Measurements from ENCODE around the gene DPF3.

DNA sequence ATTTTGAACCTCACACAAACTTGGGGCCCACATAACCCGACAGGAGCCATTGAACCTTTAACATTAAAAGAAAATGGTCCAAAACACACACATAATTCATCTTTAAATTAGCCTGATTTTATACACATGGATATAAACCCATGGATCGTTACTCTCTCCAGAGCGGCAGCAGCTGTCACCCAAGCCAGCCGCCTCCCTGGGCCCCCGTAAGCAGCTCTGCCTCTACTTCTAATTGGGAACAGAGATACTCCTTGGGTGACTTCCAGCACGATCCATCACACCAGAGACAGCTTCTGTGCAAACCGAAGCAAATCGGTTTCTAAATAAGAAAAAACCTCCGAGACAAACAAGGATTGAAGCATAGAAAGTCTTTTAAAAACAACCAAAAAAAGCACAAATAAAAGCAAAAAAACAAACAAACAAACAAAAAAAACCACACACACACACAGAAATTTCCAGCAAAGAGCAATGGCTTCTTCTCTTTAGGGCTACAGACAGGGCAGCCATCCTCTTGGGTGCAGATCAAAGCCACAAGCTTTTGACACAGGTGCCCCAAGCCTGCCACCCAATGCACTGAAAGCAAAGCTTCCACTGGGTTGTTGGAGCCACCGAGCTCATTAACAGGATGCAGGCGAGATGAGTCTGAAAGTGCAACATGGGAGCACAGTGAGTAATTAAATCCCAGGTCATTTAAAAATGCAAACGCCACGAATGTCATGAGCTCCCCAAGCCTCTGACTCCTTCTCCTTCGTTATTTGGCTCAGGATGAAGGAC is 156.9 kb downstream of the DPF3 start:
- no peak for TF ChIP-seq GATA2 (IDR thresholded peaks at IDR 0.05; ENCODE audit: low read depth, low read length)
- TF ChIP-seq GATA3 (IDR thresholded peaks at IDR 0.05; ENCODE audit: low read depth, low read length), result no peak
